ENCODE data around the gene LRRC39.
"Not testable (repeated sequence)": the region's sequence is repeated elsewhere in the genome, so short reads cannot be mapped to it uniquely, and the experiment has no call there.

The LRRC39 gene

DNA sequence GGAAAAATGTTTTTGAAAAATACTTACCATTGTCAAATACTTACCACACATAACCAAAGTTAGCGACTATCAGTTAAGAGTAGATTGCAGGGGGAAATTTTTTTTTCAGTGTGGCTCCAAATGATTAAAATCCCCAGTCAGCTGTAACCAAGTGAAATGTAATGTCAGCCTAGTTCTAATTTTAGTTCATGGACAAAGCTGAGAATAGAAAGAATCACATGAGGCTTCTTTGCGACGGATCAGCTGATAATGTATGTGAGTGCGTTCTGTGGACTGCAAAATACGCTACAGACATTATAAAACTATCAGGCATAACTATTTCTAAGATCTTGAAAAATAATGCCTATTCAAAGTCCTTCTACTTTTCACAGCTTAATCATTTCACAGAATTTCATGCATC lies at the start of gene LRRC39:
Gene LRRC39 (minus strand): TSS at position 166 of the 400 bp plus-strand sequence. CDS start 9,740 bp downstream, outside the sequence.
- no peak for DNase-seq

- no peak for DNase-seq
These were observed 44.4 kb upstream of the LRRC39 start for GRCh38 chr1:100222428-100222827.

- DNase-seq = no peak
These were observed 41.8 kb upstream of the LRRC39 start for GRCh38 chr1:100219883-100220282.

DNA sequence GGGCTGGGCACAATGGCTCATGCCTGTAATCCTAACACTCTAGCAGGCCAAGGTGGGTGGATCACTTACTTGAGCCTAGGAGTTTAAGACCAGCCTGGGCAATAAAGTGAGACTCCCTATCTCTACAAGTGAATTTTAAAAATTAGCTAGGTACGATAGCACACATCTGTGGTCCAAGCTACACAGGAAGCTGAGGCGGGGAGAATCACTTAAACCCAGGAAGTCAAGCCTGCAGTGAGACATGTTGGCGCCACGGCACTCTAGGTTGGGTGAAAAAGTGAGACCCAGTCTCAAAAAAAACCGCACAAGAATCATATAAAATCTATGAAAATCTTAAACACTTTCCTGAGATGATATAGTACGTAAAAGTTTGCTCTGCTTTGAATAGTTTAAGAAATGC lies 41.4 kb upstream of the LRRC39 start:
- DNase-seq = no peak

- no peak for DNase-seq
These were observed 39.8 kb upstream of the LRRC39 start for GRCh38 chr1:100217834-100218233.

DNA sequence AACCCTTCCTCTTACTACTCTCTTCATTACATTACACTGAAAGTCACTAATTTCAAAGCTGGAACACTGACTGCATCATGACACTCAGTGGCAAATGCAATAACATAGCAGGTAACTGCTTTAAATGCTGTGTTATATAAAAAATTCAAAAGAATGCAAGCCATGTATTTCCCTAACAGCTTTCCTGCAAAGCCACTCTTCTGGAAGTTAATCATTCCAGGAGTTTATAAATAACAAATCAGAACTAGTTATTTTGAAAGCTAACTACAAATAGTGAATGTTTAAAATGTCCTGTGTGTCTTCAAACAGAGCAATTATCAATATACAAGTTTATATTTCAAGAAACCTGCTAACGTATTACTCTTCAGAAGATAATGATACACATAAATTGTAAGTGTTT lies 37.0 kb upstream of the LRRC39 start:
- DNase-seq = no peak

GRCh38 chr1:100213141-100213540 lies 35.1 kb upstream of the LRRC39 start:
- no peak for DNase-seq

- DNase-seq = no peak
These were observed 28.2 kb upstream of the LRRC39 start for GRCh38 chr1:100206301-100206700.

DNA sequence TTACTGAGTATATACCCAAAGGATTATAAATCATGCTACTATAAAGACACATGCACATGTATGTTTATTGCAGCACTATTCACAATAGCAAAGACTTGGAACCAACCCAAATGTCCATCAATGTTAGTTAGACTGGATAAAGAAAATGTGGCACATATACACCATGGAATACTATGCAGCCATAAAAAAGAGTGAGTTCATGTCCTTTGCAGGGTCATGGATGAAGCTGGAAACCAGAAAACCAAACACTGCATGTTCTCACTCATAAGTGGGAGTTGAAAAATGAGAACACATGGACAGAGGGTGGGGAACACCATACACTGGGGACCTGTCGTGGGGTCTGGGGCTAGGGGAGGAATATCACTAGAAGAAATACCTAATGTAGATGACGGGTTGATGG lies 27.5 kb upstream of the LRRC39 start:
- DNase-seq = not testable (repeated sequence)

DNA sequence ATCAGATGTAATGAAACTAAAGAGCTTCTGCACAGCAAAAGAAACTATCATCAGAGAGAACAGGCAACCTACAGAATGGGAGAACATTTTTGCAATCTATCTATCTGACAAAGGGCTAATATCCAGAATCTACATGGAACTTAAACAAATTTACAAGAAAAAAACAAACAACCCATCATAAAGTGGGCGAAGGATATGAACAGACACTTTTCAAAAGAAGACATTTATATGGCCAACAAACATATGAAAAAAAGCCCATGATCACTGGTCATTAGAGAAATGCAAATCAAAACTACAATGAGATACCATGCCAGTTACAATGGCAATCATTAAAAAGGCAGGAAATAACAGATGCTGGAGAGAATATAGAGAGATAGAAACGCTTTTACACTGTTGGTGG lies 27.0 kb upstream of the LRRC39 start:
- not testable (repeated sequence) for DNase-seq

DNA sequence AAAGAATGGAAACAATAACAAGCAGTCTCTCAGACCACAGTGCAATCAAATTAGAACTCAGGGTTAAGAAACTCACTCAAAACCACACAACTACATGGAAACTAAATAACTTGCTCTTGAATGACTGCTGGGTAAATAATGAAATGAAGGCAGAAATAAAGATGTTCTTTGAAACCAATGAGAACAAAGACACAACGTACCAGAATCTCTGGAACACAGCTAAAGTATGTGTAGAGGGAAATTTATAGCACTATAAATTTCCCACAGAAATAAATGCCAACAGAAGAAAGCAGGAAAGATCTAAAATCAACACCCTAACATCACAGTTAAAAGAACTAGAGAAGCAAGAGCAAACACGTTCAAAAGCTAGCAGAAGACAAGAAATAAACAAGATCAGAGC lies 24.6 kb upstream of the LRRC39 start:
- DNase-seq = not testable (repeated sequence)

GRCh38 chr1:100200060-100200459 lies 22.0 kb upstream of the LRRC39 start:
- not testable (repeated sequence) for DNase-seq

GRCh38 chr1:100198596-100198995 lies 20.5 kb upstream of the LRRC39 start:
- no peak for DNase-seq

- no peak for DNase-seq
These were observed 10.6 kb upstream of the LRRC39 start for GRCh38 chr1:100188617-100189016.

DNA sequence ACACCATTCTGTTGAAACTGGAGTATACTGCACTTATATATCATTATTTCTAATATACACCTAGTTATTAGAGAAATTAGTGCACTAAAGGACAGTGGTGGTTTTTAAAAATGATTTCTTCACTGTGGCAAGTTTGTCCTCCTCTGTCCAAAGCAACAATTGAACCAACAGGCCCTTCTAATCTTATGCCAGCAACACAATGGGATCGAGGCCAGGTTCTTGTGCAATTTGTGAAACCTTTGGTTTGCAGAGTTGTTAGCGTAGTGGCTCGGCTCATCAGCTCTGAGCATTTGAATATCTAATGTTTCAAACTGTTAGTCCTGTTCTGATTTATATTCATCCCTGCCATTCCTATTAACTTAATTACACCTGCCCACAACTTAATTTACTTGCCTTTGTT lies 9.9 kb upstream of the LRRC39 start:
- no peak for DNase-seq

DNA sequence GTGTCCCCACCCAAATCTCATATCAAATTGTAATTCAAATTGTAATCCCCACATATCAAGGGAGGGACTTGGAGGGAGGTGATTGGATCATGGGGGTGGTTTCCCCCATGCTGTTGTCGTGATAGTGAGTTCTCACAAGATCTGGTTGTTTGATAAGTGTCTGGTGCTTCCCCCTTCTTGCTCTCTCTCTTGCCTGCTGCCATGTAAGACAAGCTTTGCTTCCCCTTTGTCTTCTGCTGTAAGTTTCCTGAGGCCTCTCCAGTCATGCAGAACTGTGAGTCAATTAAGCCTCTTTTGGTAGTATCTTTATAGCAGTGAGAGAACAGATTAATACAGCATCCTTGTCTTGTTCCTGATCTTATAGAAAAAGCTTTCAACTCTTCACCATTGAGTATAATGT lies 6.5 kb upstream of the LRRC39 start:
- peak; percentile 16 for DNase-seq

GRCh38 chr1:100183370-100183769 lies 5.3 kb upstream of the LRRC39 start:
- no peak for DNase-seq

DNA sequence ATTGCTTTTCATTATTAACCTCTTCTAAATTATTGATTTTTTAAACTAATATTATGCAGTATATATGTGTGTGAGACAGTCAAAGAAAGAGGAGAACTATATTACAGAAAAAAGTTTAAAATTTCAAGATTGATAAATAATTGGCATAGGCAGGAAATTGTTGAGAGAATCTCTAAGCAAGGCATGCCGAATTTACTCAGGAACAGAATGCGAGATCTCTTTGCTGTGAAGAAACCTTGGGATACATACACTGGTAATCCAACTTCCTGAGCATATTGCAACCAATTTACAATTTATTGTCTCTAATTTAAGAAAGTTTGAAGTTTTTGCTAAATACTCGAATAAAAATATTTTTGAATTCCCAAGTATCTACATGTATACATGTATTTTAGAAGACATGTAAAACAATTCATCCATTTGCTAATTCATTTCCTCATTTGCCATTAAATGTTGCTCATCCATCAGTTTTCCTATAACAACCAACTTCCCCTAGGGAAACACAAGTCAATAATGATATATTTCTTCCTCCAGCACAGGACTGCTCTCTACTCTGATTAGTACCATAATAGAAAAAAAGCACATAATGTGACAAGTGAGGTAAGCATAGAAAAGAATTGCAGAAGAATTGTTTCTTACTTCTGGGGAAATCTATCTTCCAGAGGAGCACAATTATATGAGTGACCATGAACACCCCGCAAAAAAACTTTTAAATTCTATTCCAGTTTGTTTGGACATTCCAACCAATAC lies 588 bp downstream of the LRRC39 start:
- DNase-seq = no peak

- no peak for DNase-seq
These were observed 10.0 kb downstream of the LRRC39 start for GRCh38 chr1:100168051-100168450.

GRCh38 chr1:100164702-100165101 lies 13.4 kb downstream of the LRRC39 start:
- no peak for DNase-seq

GRCh38 chr1:100164216-100164615 lies 13.8 kb downstream of the LRRC39 start:
- DNase-seq = no peak

DNA sequence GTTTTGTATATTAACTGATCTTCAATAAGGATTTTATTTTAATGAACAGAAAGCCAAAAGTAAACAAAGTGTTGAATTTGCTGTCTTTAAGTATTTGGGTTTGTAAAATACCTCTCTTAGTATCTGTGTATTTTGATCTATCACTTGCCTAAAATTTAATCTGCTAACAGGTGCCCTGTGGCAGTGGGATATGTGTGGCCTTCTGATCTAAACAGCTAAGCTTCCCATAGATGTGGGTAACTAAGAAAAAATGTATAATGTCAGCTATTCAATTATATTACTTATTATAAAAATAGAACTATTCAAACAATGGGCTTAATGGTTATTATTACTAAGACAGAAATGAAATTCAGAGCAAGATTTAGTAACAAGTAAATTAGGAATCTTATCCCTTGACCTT lies 15.2 kb downstream of the LRRC39 start:
- no peak for DNase-seq

DNA sequence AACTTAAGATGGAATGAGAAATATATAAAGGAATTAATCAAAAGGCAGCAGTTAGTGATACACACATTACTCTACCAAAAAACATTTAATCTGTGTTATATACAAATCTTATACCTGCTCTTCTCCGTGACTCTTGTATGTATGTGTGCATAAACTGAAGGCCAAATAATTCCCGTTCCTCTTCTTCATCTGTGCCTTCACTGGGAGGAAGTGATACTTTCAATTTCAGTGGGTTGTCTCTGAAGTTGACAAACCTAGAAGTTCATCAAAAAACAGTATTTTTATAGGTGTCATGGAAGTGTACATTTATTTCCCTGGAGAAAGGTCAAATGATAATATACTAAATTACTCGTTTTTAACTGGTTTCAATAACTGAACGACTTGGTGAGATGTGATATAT lies 25.8 kb downstream of the LRRC39 start:
- DNase-seq = no peak

GRCh38 chr1:100151679-100152078 lies 26.4 kb downstream of the LRRC39 start:
- no peak for DNase-seq

GRCh38 chr1:100147875-100148274 lies 30.2 kb downstream of the LRRC39 start:
- no peak for DNase-seq

All from CD4-positive, alpha-beta T cell treated with Interferon gamma for 1 hour (primary cell).